HG03442 (cell line): ENCODE results near the gene ATG16L1.
A peak's percentile ranks its signal among the peaks of the same experiment; 100 is the strongest.

ENCODE experiments used
- ATAC-seq: cut with Tn5 transposase; IDR thresholded peaks from one replicate; pipeline ENCODE4 v1.9.1; 2021; ENCODE audit warnings: mild to moderate bottlenecking, moderate library complexity; ENCODE audit not compliant: unreplicated experiment

Gene ATG16L1

GRCh38 chr2:233258211-233258610, 6.7 kb downstream of the ATG16L1 start:
- ATAC-seq: no peak

- ATAC-seq: no peak
Observed at GRCh38 chr2:233259730-233260129, 8.3 kb downstream of the ATG16L1 start.

- ATAC-seq: no peak
Observed at GRCh38 chr2:233260661-233261060, 9.2 kb downstream of the ATG16L1 start.

- ATAC-seq: peak; percentile 65
Observed at GRCh38 chr2:233261819-233262555, 10.5 kb downstream of the ATG16L1 start.

GRCh38 chr2:233262562-233262961, 11.1 kb downstream of the ATG16L1 start:
- ATAC-seq: no peak

GRCh38 chr2:233263045-233263570, 11.6 kb downstream of the ATG16L1 start:
- ATAC-seq: no peak

GRCh38 chr2:233264667-233265066, 13.2 kb downstream of the ATG16L1 start:
- ATAC-seq: no peak

- no peak for ATAC-seq
Observed at GRCh38 chr2:233265899-233266431, 14.5 kb downstream of the ATG16L1 start.

- no peak for ATAC-seq
Observed at GRCh38 chr2:233266481-233266880, 15.0 kb downstream of the ATG16L1 start.

GRCh38 chr2:233267516-233268245, 16.2 kb downstream of the ATG16L1 start:
- ATAC-seq: peak; percentile 87

GRCh38 chr2:233270366-233270765, 18.9 kb downstream of the ATG16L1 start:
- ATAC-seq: no peak

GRCh38 chr2:233270951-233271350, 19.5 kb downstream of the ATG16L1 start:
- no peak for ATAC-seq

GRCh38 chr2:233271693-233272092, 20.2 kb downstream of the ATG16L1 start:
- no peak for ATAC-seq

- no peak for ATAC-seq
Observed at GRCh38 chr2:233273120-233273519, 21.6 kb downstream of the ATG16L1 start.

GRCh38 chr2:233275223-233275622, 23.8 kb downstream of the ATG16L1 start:
- ATAC-seq: no peak

GRCh38 chr2:233278921-233279320, 27.4 kb downstream of the ATG16L1 start:
- ATAC-seq: no peak

- ATAC-seq: no peak
Observed at GRCh38 chr2:233280114-233280693, 28.7 kb downstream of the ATG16L1 start.

- no peak for ATAC-seq
Observed at GRCh38 chr2:233281553-233281952, 30.1 kb downstream of the ATG16L1 start.

- no peak for ATAC-seq
Observed at GRCh38 chr2:233281992-233282603, 30.6 kb downstream of the ATG16L1 start.

GRCh38 chr2:233285921-233286320, 34.4 kb downstream of the ATG16L1 start:
- ATAC-seq: no peak

- no peak for ATAC-seq
Observed at GRCh38 chr2:233287871-233288270, 36.4 kb downstream of the ATG16L1 start.
